Thymus (tissue), 11 donors: ENCODE measurements around the gene SAMD9L. TPM values are rescaled to one million over a fixed set of nuclear protein-coding genes. Genes with fewer than 3 reads are reported as not detected.
A peak's percentile ranks its signal among the peaks of the same experiment; 100 is the strongest.
"Not testable (repeated sequence)": the region's sequence is repeated elsewhere in the genome, so short reads cannot be mapped to it uniquely, and the experiment has no call there.

Source experiments
- DNase-seq, 9 donors: peaks; one replicate each; pipeline ENCODE4 v3.0.0-alpha.2; 2013; ENCODE audit warnings: low spot score in 9 of 9, low read depth in 6 of 9, missing footprints in 1 of 9
- H3K27ac ChIP-seq, 2 donors: one replicate each; pipeline ENCODE4 v1.5.1; 2013; ENCODE audit warnings: control low read depth in 1 of 2, low read depth in 1 of 2, low read length in 1 of 2, mild to moderate bottlenecking in 1 of 2, moderate library complexity in 1 of 2
- H3K27me3 ChIP-seq, 2 donors: one replicate each; pipeline ENCODE4 v1.5.1; 2013; ENCODE audit warnings: low read length in 1 of 2; ENCODE audit not compliant: control insufficient read depth in 2 of 2, insufficient read depth in 1 of 2
- H3K36me3 ChIP-seq, 2 donors: one replicate each; pipeline ENCODE4 v1.5.1; 2013; ENCODE audit warnings: low read length in 1 of 2, mild to moderate bottlenecking in 1 of 2, moderate library complexity in 1 of 2; ENCODE audit not compliant: control insufficient read depth in 2 of 2, insufficient read depth in 2 of 2
- H3K4me1 ChIP-seq, 2 donors: one replicate each; pipeline ENCODE4 v1.5.1; 2013; ENCODE audit warnings: low read length in 2 of 2; ENCODE audit not compliant: control insufficient read depth in 2 of 2, insufficient read depth in 2 of 2
- H3K4me3 ChIP-seq, 2 donors: one replicate each; pipeline ENCODE4 v1.5.1; 2013; ENCODE audit warnings: low read length in 2 of 2, control low read depth in 1 of 2, mild to moderate bottlenecking in 1 of 2
- H3K9me3 ChIP-seq, 2 donors: one replicate each; pipeline ENCODE4 v1.5.1; 2013; ENCODE audit warnings: low read length in 1 of 2, mild to moderate bottlenecking in 1 of 2; ENCODE audit not compliant: control insufficient read depth in 2 of 2, insufficient read depth in 1 of 2
- WGBS: extraction: QIAGEN DNeasy Blood & Tissue Kit; methylation state at CpG from one replicate; pipeline ENCODE4 v1.1.7; 2013; 5-methylcytosine and 5-hydroxymethylcytosine counted together
- polyA plus RNA-seq: library from polyadenylated mRNA; stranded (reverse); fragments of 200-250 nt; gene quantifications from one replicate; pipeline ENCODE4 v1.2.3, GENCODE V29; 2013
- total RNA-seq: library from RNA; stranded (reverse); fragments of 120-200 nt; gene quantifications from one replicate; pipeline ENCODE4 v1.2.4, GENCODE V29; 2013
- donor health status: healthy.

The SAMD9L gene
- total and polyA plus RNA-seq, 2 donors = 20.3 to 38.5 TPM

- Histone ChIP-seq H3K9me3 (peaks cover 0 to 2% of the 10 kb centered on the region in 2 donors), H3K4me1 (no peaks in the 10 kb centered on the region), H3K27me3 (no peaks in the 10 kb centered on the region), H3K27ac (no peak overlapping the region), H3K4me3 (no peak overlapping the region), H3K36me3 (peaks cover 6 to 13% of the 10 kb centered on the region in 2 donors)
- no peak for DNase-seq
- WGBS = 96% methylated on average over 1 of the region's 1 CpG
Measured at GRCh38 chr7:93133005-93133404, 15.2 kb downstream of the SAMD9L start.

GRCh38 chr7:93132216-93132615 is 16.0 kb downstream of the SAMD9L start:
- no peak for DNase-seq
- peaks cover 0 to 2% of the 10 kb centered on the region in 2 donors for H3K9me3 ChIP-seq
- 97% methylated on average over 3 of the region's 3 CpGs for WGBS
- no peak overlapping the region for H3K27ac ChIP-seq
- peaks cover 3 to 10% of the 10 kb centered on the region in 2 donors for H3K36me3 ChIP-seq
- H3K4me3 ChIP-seq = no peak overlapping the region
- no peaks in the 10 kb centered on the region for H3K4me1 ChIP-seq
- no peaks in the 10 kb centered on the region for H3K27me3 ChIP-seq

GRCh38 chr7:93126954-93127353 is 21.2 kb downstream of the SAMD9L start:
- not testable (repeated sequence) for H3K4me1 ChIP-seq, H3K9me3 ChIP-seq, H3K27me3 ChIP-seq, DNase-seq, H3K4me3 ChIP-seq, H3K27ac ChIP-seq, H3K36me3 ChIP-seq
- 100% methylated on average over 1 of the region's 1 CpG for WGBS

GRCh38 chr7:93123532-93123931 is 24.7 kb downstream of the SAMD9L start:
- H3K36me3 ChIP-seq, H3K4me1 ChIP-seq, H3K27ac ChIP-seq, DNase-seq, H3K27me3 ChIP-seq, H3K4me3 ChIP-seq, H3K9me3 ChIP-seq: not testable (repeated sequence)
- 97% methylated on average over 3 of the region's 3 CpGs for WGBS

- no peak for DNase-seq
- H3K9me3 ChIP-seq = peaks cover 0 to 7% of the 10 kb centered on the region in 2 donors
- H3K27ac ChIP-seq = no peak overlapping the region
- no peaks in the 10 kb centered on the region for H3K36me3 ChIP-seq
- WGBS = 98% methylated on average over 12 of the region's 12 CpGs
- H3K4me3 ChIP-seq = no peak overlapping the region
- no peaks in the 10 kb centered on the region for H3K27me3 ChIP-seq
- peaks cover 2 to 10% of the 10 kb centered on the region in 2 donors for H3K4me1 ChIP-seq
Measured at GRCh38 chr7:93120592-93121549, 27.3 kb downstream of the SAMD9L start.

- 97% methylated on average over 4 of the region's 4 CpGs for WGBS
- Histone ChIP-seq H3K9me3 (peaks cover 0 to 7% of the 10 kb centered on the region in 2 donors), H3K27me3 (no peaks in the 10 kb centered on the region), H3K4me1 (peaks cover 2 to 11% of the 10 kb centered on the region in 2 donors), H3K27ac (no peak overlapping the region), H3K4me3 (no peak overlapping the region), H3K36me3 (no peaks in the 10 kb centered on the region)
- DNase-seq = no peak
Measured at GRCh38 chr7:93119191-93119905, 28.8 kb downstream of the SAMD9L start.

GRCh38 chr7:93117852-93118530 is 30.2 kb downstream of the SAMD9L start, which contains the start of gene SAMD9:
TSS of gene SAMD9 (minus strand) at chr7:93117979. CDS start at chr7:93106097, 11,882 bp downstream.
- Histone ChIP-seq H3K27me3 (no peaks in the 10 kb centered on the region), H3K9me3 (peaks cover 0 to 7% of the 10 kb centered on the region in 2 donors), H3K27ac (peak within 1 kb of the TSS; percentile 52 to 81), H3K4me1 (peaks cover 2 to 11% of the 10 kb centered on the region in 2 donors), H3K36me3 (no peaks in the 10 kb centered on the region), H3K4me3 (peak within 1 kb of the TSS; percentile 42 to 59)
- WGBS = 2% methylated on average over 4 of the region's 4 CpGs
- peak; percentile 56 to 93 (median 81) for DNase-seq

- DNase-seq = peak in 4 of 9 donors; percentile 9 to 41 (median 13)
- Histone ChIP-seq H3K4me3 (peak overlapping the region; percentile 42 to 59), H3K27ac (peak overlapping the region; percentile 39 to 52), H3K4me1 (peaks cover 2 to 11% of the 10 kb centered on the region in 2 donors), H3K9me3 (peaks cover 0 to 7% of the 10 kb centered on the region in 2 donors), H3K36me3 (no peaks in the 10 kb centered on the region), H3K27me3 (no peaks in the 10 kb centered on the region)
- WGBS = 74% methylated on average over 1 of the region's 1 CpG
Measured at GRCh38 chr7:93117327-93117726, 30.9 kb downstream of the SAMD9L start.
